Left ventricle myocardium inferior (tissue), 1 donor: Measurements from ENCODE around the gene CYB561D2. TPM values are rescaled to one million over a fixed set of nuclear protein-coding genes. Genes with fewer than 3 reads are reported as not detected.
A peak's percentile ranks its signal among the peaks of the same experiment; 100 is the strongest.

Source experiments
- DNase-seq: peaks from one replicate; pipeline ENCODE4 v3.0.0-alpha.2; 2020
- H3K27ac ChIP-seq: fragments of 200-600 bp; replicated peaks from 2 replicates; pipeline ENCODE4 v1.8.0; 2021
- H3K27me3 ChIP-seq: fragments of 200-600 bp; 2 replicates; pipeline ENCODE4 v1.8.0; 2021; ENCODE audit warnings: low read depth
- H3K36me3 ChIP-seq: fragments of 200-600 bp; 2 replicates; pipeline ENCODE4 v1.8.0; 2021
- H3K4me1 ChIP-seq: fragments of 200-600 bp; 2 replicates; pipeline ENCODE4 v1.8.0; 2021
- H3K4me3 ChIP-seq: fragments of 200-600 bp; 2 replicates; pipeline ENCODE4 v1.8.0; 2021; ENCODE audit warnings: mild to moderate bottlenecking, moderate library complexity
- H3K9me3 ChIP-seq: fragments of 200-600 bp; replicated peaks from 2 replicates; pipeline ENCODE4 v1.8.0; 2021
- intact Hi-C: fragments of 100-400 bp; cut with micrococcal nuclease; formaldehyde crosslinking; loops from one replicate; pipeline ENCODE4 v1.11.0; 2022
- total RNA-seq: library from RNA; stranded (reverse); fragmentation: NEBNext Ultra II Directional; extraction: Animal tissue kit (Norgen Biotek cat#: 25700); gene quantifications from one replicate; pipeline ENCODE4 v1.2.1, GENCODE V29; 2021
- TF ChIP-seq, protein P1 (sequence below): fragments of 200-600 bp; IDR thresholded peaks from 2 replicates; pipeline ENCODE4 v1.8.0; 2021; ENCODE audit warnings: antibody characterized with exemption, mild to moderate bottlenecking, borderline replicate concordance
- donor health status: DM: no; HTN: yes; CAD: no; lungs with severe emphysema.

Gene CYB561D2
- total RNA-seq, 1 donor from 2014 or later: 7.0 TPM

DNA sequence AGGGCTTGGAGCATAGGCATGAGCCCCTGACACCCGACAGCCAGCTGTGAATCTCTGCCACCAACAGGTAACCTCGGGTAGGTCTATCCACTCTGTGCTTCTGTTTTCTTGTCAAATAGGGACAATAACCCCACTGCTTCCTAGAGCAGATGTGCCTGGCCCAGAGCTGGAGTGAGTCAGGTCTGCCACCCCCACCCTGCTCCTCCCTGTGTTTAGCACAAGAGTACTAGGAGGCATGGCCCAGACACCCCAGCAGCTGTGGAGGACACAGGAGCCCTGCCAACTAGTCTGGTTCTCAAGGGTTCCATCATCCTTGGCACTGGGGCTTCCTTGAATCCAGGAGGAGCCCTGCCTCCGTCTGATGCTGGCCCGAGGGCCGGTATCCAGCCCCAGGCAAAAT is 42.4 kb downstream of the CYB561D2 start:
- no peak for DNase-seq
- no peaks in the 10 kb centered on the region for H3K9me3 ChIP-seq
- peak overlapping the region; percentile 61 for H3K27ac ChIP-seq
- no peak overlapping the region for H3K4me3 ChIP-seq
- no peaks in the 10 kb centered on the region for H3K27me3 ChIP-seq
- no peaks in the 10 kb centered on the region for H3K36me3 ChIP-seq
- intact Hi-C loops: no loop called here
- H3K4me1 ChIP-seq: peaks cover 32% of the 10 kb centered on the region
- TF ChIP-seq, protein P1, sequence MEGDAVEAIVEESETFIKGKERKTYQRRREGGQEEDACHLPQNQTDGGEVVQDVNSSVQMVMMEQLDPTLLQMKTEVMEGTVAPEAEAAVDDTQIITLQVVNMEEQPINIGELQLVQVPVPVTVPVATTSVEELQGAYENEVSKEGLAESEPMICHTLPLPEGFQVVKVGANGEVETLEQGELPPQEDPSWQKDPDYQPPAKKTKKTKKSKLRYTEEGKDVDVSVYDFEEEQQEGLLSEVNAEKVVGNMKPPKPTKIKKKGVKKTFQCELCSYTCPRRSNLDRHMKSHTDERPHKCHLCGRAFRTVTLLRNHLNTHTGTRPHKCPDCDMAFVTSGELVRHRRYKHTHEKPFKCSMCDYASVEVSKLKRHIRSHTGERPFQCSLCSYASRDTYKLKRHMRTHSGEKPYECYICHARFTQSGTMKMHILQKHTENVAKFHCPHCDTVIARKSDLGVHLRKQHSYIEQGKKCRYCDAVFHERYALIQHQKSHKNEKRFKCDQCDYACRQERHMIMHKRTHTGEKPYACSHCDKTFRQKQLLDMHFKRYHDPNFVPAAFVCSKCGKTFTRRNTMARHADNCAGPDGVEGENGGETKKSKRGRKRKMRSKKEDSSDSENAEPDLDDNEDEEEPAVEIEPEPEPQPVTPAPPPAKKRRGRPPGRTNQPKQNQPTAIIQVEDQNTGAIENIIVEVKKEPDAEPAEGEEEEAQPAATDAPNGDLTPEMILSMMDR: no peak

DNA sequence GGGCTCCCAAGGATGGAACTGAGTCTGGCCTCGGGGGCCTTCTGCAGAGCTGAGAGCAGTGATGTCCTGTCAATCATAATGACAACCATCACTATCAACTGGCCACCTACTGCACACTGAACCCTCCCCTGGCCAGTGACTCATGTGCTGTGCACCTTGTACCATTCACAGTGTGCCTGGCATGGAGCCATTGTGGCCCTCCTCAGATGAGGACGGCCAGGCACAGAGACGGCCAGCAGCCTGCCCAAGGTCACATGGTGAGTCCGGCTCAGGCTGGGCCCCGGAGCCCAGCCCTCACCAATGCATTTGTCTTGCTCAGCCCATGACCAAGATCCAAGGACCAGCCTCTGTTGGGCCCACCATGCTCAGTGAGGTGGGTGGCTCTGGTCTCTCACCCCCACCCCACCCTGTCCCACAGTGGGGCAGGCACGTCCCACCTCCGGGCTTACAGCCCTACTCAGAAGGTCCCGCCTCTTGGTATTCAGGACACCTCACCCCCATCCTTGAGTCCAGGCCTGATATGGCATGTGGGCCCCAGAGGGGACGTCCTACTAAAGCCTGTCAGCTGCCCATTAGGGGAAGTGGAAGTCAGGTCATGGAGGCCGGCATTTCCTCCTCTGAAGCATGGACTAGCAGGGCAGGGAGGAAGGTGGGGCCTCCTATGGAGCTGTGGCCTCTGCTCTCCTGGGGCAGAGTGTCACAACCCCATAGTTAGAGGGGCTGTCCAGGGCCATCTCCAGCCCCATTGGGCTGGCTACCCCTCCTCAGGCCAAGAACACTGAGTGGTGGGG is 44.6 kb downstream of the CYB561D2 start:
- intact Hi-C loops: no loop called here
- peaks cover 28% of the 10 kb centered on the region for H3K4me1 ChIP-seq

DNA sequence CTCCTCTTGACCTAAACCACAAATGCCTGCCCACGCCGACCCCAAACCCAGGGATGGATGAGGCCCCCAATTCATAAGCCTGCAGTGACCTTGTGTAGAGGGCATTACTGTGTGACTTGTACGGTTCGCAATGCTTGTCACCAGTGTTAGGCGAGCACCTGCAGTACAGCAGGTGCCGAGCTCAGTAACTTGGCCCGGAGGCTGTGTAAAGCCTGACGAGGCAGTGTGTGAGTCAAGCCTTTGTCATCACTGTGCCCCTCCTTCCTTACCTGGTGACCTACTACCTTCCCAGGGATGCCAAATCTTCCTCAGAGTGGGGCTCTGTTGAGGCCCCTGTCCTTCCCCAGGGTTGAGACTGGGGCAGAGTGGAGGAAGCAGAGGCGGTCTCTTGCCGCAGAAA is 45.8 kb downstream of the CYB561D2 start:
- H3K4me3 ChIP-seq: no peak overlapping the region
- intact Hi-C loops: no loop called here
- no peaks in the 10 kb centered on the region for H3K9me3 ChIP-seq
- no peaks in the 10 kb centered on the region for H3K27me3 ChIP-seq
- H3K36me3 ChIP-seq: no peaks in the 10 kb centered on the region
- DNase-seq: no peak
- peaks cover 16% of the 10 kb centered on the region for H3K4me1 ChIP-seq
- TF ChIP-seq, protein P1: no peak
- no peak overlapping the region for H3K27ac ChIP-seq

More for the DNA sequence above, 44.6 kb downstream of the CYB561D2 start:
- TF ChIP-seq, protein P1: no peak
- H3K27me3 ChIP-seq: no peaks in the 10 kb centered on the region
- DNase-seq: no peak
- H3K9me3 ChIP-seq: no peaks in the 10 kb centered on the region
- H3K27ac ChIP-seq: no peak overlapping the region
- H3K4me3 ChIP-seq: no peak overlapping the region
- H3K36me3 ChIP-seq: no peaks in the 10 kb centered on the region

DNA sequence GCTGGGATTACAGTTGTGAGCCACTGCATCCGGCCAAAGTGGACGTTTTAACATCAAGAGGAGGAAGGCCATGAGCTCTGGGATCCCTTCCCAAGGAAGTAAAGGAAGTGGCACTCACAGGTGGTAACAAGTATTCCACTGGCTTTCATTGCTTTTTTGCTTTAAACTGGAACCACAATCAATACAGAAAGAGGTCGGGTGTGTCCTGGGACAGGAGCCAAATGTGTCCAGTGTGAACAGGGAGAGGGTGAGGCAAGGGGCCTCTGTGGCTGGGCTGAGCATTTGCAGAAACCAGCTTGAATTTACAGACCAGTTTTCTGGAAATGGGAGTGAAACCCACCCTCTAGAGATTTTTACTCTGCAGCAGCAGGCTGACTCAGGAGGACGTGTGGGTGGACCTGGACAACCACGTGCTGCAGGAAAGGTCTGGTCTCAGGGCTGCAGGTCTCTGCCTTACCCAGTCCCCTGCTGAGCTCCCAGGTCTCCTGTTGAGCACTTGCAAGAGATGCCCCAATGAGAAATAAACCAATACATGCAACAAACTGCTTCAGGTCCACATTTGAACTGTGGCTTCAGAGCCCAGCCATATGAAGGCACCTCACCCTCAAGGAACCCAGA is 51.4 kb downstream of the CYB561D2 start:
- no peak for DNase-seq
- no peaks in the 10 kb centered on the region for H3K36me3 ChIP-seq
- no peak overlapping the region for H3K27ac ChIP-seq
- TF ChIP-seq, protein P1: no peak
- no peaks in the 10 kb centered on the region for H3K4me1 ChIP-seq
- intact Hi-C loops: no loop called here
- H3K4me3 ChIP-seq: no peak overlapping the region
- no peaks in the 10 kb centered on the region for H3K27me3 ChIP-seq
- H3K9me3 ChIP-seq: no peaks in the 10 kb centered on the region

Other genes starting within 250 kb of the CYB561D2 start
- 10.2 TPM for gene SEMA3F, start 195.5 kb upstream of the CYB561D2 start, total RNA-seq
- not detected for gene GNAT1, start 159.3 kb upstream of the CYB561D2 start, total RNA-seq
- gene SLC38A3, start 145.6 kb upstream of the CYB561D2 start, total RNA-seq: 10.4 TPM
- gene GNAI2, start 114.7 kb upstream of the CYB561D2 start, total RNA-seq: 118 TPM
- 23.2 TPM for gene SEMA3B, start 81.7 kb upstream of the CYB561D2 start, total RNA-seq
- 27.7 TPM for gene LSMEM2, start 71.8 kb upstream of the CYB561D2 start, total RNA-seq
- gene IFRD2, start 58.4 kb upstream of the CYB561D2 start, total RNA-seq: 54.9 TPM
- 1.2 TPM for gene HYAL3, start 51.5 kb upstream of the CYB561D2 start, total RNA-seq
- gene NAA80, start 51.5 kb upstream of the CYB561D2 start, total RNA-seq: 5.3 TPM
- 52.2 TPM for gene HYAL1, start 47.3 kb upstream of the CYB561D2 start, total RNA-seq
- 38.9 TPM for gene HYAL2, start 28.1 kb upstream of the CYB561D2 start, total RNA-seq
- 32.9 TPM for gene TUSC2, start 22.6 kb upstream of the CYB561D2 start, total RNA-seq
- 11.4 TPM for gene RASSF1, start 10.0 kb upstream of the CYB561D2 start, total RNA-seq
- gene ZMYND10, start 5.1 kb upstream of the CYB561D2 start, total RNA-seq: not detected
- 16.4 TPM for gene NPRL2, start 87 bp upstream of the CYB561D2 start, total RNA-seq
- 23.5 TPM for gene TMEM115, start 8.7 kb downstream of the CYB561D2 start, total RNA-seq
- gene CACNA2D2, start 152.8 kb downstream of the CYB561D2 start, total RNA-seq: 2.3 TPM
- 57.2 TPM for gene C3orf18, start 216.9 kb downstream of the CYB561D2 start, total RNA-seq
- gene HEMK1, start 218.7 kb downstream of the CYB561D2 start, total RNA-seq: 16.1 TPM